AG09309 (cell line): ENCODE results near the gene PLOD2.
"Not testable (repeated sequence)": the region's sequence is repeated elsewhere in the genome, so short reads cannot be mapped to it uniquely, and the experiment has no call there.

Experiments used
- DNase-seq: peaks from one replicate; pipeline ENCODE4 v3.0.0-alpha.2; 2010; ENCODE audit warnings: low read depth
- H3K4me3 ChIP-seq: 2 replicates; pipeline ENCODE4 v1.5.1; 2011; ENCODE audit warnings: mild to moderate bottlenecking, low read depth, low read length, moderate library complexity; ENCODE audit not compliant: control insufficient read depth
- CTCF ChIP-seq: IDR thresholded peaks from 2 replicates; pipeline ENCODE4 v1.5.1; 2011; ENCODE audit warnings: mild to moderate bottlenecking, low read depth, low read length, inconsistent platforms; ENCODE audit not compliant: insufficient read depth, control insufficient read depth; ENCODE audit errors: missing control alignments

The PLOD2 gene

GRCh38 chr3:146115619-146116018, 45.4 kb downstream of the PLOD2 start:
- no peak for TF ChIP-seq CTCF
- no peak for DNase-seq
- no peak overlapping the region for H3K4me3 ChIP-seq

- H3K4me3 ChIP-seq, DNase-seq: not testable (repeated sequence)
These were observed 47.2 kb downstream of the PLOD2 start for GRCh38 chr3:146113804-146114203.

GRCh38 chr3:146111337-146111736, 49.6 kb downstream of the PLOD2 start:
- DNase-seq = no peak
- no peak overlapping the region for H3K4me3 ChIP-seq
- no peak for TF ChIP-seq CTCF

- no peak overlapping the region for H3K4me3 ChIP-seq
- no peak for TF ChIP-seq CTCF
- no peak for DNase-seq
These were observed 50.8 kb downstream of the PLOD2 start for GRCh38 chr3:146110161-146110560.

GRCh38 chr3:146106986-146107385, 54.0 kb downstream of the PLOD2 start:
- TF ChIP-seq CTCF = no peak
- DNase-seq = no peak
- H3K4me3 ChIP-seq = no peak overlapping the region

GRCh38 chr3:146104068-146104467, 56.9 kb downstream of the PLOD2 start:
- no peak for DNase-seq
- no peak overlapping the region for H3K4me3 ChIP-seq
- no peak for TF ChIP-seq CTCF

- no peak overlapping the region for H3K4me3 ChIP-seq
- no peak for TF ChIP-seq CTCF
- DNase-seq = no peak
These were observed 58.1 kb downstream of the PLOD2 start for GRCh38 chr3:146102885-146103284.
